ENCODE results near the gene HUNK.

GRCh38 chr21:31893851-31894415, 21.1 kb downstream of the HUNK start:
- TF ChIP-seq CTCF (IDR thresholded peaks at IDR 0.05): no peak
- no peak for TF ChIP-seq EP300 (IDR thresholded peaks at IDR 0.05)

Data from suprapubic skin (tissue), 3 donors.